Bronchial epithelial cell (primary cell): ENCODE data around the gene CNIH2. TPM values are rescaled to one million over a fixed set of nuclear protein-coding genes. Genes with fewer than 3 reads are reported as not detected.
A peak's percentile ranks its signal among the peaks of the same experiment; 100 is the strongest.

Experiments
- DNase-seq: peaks from one replicate; pipeline ENCODE4 v3.0.0-alpha.2; 2010; ENCODE audit warnings: low read depth
- FAIRE-seq: peaks from 2 replicates; lab custom pipeline; 2011; peaks lifted over from hg19 to GRCh38; lab: Jason Lieb, UNC
- H3K27me3 ChIP-seq: 2 replicates; pipeline ENCODE4 v1.5.1; 2011; ENCODE audit warnings: low read length; ENCODE audit not compliant: control insufficient read depth, insufficient read depth
- H3K36me3 ChIP-seq: 2 replicates; pipeline ENCODE4 v1.5.1; 2011; ENCODE audit warnings: low read length; ENCODE audit not compliant: control insufficient read depth, insufficient read depth
- H3K4me3 ChIP-seq: 2 replicates; pipeline ENCODE4 v1.5.1; 2011; ENCODE audit warnings: mild to moderate bottlenecking, low read depth, low read length, control low read depth
- total RNA-seq: library from RNA; depleted of rRNA; stranded (reverse); fragments of >200 nt; gene quantifications from 2 replicates; pipeline ENCODE4 v1.2.1, GENCODE V29; 2014
- TF ChIP-seq, protein P1 (sequence below): IDR thresholded peaks from 2 replicates; pipeline ENCODE4 v1.5.1; 2011; ENCODE audit warnings: mild to moderate bottlenecking, moderate library complexity, low read length, control low read depth, inconsistent platforms; ENCODE audit not compliant: insufficient read depth, severe bottlenecking

CNIH2 gene
- total RNA-seq, 1 donor from 2014 or later: not detected

GRCh38 chr11:66291706-66292542, 13.9 kb downstream of the CNIH2 start, which contains the start of gene TMEM151A:
Gene TMEM151A (plus strand): TSS chr11:66291894. CDS start chr11:66292014, 120 bp downstream.
- H3K27me3 ChIP-seq: peaks cover 9% of the 10 kb centered on the region
- FAIRE-seq (no peak), DNase-seq (no peak)
- TF ChIP-seq, protein P1, sequence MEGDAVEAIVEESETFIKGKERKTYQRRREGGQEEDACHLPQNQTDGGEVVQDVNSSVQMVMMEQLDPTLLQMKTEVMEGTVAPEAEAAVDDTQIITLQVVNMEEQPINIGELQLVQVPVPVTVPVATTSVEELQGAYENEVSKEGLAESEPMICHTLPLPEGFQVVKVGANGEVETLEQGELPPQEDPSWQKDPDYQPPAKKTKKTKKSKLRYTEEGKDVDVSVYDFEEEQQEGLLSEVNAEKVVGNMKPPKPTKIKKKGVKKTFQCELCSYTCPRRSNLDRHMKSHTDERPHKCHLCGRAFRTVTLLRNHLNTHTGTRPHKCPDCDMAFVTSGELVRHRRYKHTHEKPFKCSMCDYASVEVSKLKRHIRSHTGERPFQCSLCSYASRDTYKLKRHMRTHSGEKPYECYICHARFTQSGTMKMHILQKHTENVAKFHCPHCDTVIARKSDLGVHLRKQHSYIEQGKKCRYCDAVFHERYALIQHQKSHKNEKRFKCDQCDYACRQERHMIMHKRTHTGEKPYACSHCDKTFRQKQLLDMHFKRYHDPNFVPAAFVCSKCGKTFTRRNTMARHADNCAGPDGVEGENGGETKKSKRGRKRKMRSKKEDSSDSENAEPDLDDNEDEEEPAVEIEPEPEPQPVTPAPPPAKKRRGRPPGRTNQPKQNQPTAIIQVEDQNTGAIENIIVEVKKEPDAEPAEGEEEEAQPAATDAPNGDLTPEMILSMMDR: no peak
- H3K36me3 ChIP-seq: peaks cover 1% of the 10 kb centered on the region
- peak within 1 kb of the TSS; percentile 29 for H3K4me3 ChIP-seq

DNA sequence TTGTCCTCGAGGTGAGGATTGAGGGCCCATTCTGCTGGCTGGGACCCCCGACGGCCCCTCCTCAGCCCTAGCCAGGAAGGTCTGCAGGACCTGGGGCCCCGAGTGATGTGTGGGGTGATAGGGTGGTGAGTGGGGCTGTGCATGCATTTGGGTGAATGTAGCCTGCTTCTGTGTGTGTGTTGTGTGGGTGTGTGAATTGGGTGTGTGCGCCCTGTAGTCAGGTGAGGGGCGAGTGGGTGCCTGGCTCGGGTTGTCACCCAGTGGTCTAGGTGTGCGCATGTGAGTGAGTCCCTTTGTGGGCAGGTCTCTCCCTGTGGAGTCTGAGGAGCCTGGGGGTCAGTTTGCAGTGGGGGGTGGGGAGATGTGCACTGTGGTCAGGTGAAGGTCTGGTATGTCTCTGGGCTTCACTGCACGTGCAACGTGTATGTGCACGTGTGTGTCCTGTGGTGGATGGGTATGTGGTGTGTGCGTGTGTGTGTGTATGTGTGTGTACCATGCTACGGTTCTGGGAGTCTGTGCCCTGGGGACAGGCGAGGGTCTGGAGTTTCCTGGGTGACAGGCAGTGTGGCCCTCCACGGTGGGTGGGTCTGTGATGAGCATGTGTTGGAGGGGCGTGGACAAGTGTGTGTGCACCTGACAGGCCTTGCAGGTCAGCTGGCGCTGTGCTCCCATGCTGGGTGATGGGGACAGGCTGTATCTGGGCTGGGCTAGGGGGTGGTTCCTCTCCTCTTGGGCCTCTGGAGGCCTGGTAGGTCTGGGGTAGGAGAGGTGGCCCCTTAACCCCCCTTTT, 14.8 kb downstream of the CNIH2 start:
- FAIRE-seq: peak; percentile 58
- no peak for DNase-seq
- TF ChIP-seq, protein P1: no peak
- no peak overlapping the region for H3K4me3 ChIP-seq
- peaks cover 1% of the 10 kb centered on the region for H3K36me3 ChIP-seq
- peaks cover 9% of the 10 kb centered on the region for H3K27me3 ChIP-seq

DNA sequence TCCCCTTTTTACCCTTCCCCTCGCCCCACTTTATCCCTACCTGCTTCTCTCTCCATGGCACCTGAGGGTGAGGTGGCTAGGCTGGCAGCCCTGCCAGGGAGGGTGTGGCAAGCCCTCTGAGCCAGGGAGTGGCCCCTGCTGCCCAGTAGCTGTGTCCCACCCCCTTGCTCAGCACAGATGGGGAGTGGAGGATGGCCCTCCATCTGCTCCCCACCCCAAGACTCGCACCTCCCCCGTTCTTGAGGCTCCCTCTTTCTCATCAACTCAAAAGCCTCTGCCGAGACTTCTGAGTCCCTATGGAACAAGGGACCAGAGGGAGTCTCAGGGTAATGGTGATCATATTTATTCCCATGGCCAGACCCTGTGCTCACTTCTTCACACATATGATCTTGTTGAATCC, 15.4 kb downstream of the CNIH2 start:
- Histone ChIP-seq H3K4me3 (no peak overlapping the region), H3K27me3 (peaks cover 9% of the 10 kb centered on the region), H3K36me3 (no peaks in the 10 kb centered on the region)
- TF ChIP-seq, protein P1: no peak
- DNase-seq (no peak), FAIRE-seq (no peak)

GRCh38 chr11:66293777-66294625, 16.0 kb downstream of the CNIH2 start:
- Histone ChIP-seq H3K4me3 (no peak overlapping the region), H3K27me3 (peaks cover 9% of the 10 kb centered on the region), H3K36me3 (no peaks in the 10 kb centered on the region)
- TF ChIP-seq, protein P1: no peak
- FAIRE-seq: no peak
- no peak for DNase-seq
